GM18861 (cell line): Measurements from ENCODE around the gene SCUBE2.
"Not testable (repeated sequence)": the region's sequence is repeated elsewhere in the genome, so short reads cannot be mapped to it uniquely, and the experiment has no call there.

Experiments
- ATAC-seq: cut with Tn5 transposase; IDR thresholded peaks from one replicate; pipeline ENCODE4 v1.9.1; 2021; ENCODE audit not compliant: unreplicated experiment

SCUBE2 gene

GRCh38 chr11:9109858-9110731 lies 18.7 kb upstream of the SCUBE2 start:
- no peak for ATAC-seq

- no peak for ATAC-seq
Measured at GRCh38 chr11:9104580-9104979, 13.2 kb upstream of the SCUBE2 start.

- ATAC-seq: no peak
Measured at GRCh38 chr11:9103542-9104276, 12.3 kb upstream of the SCUBE2 start.

GRCh38 chr11:9099617-9100016 lies 8.2 kb upstream of the SCUBE2 start:
- no peak for ATAC-seq

GRCh38 chr11:9098455-9098854 lies 7.1 kb upstream of the SCUBE2 start:
- ATAC-seq: not testable (repeated sequence)

- not testable (repeated sequence) for ATAC-seq
Measured at GRCh38 chr11:9097186-9097943, 6.0 kb upstream of the SCUBE2 start.

- no peak for ATAC-seq
Measured at GRCh38 chr11:9096427-9096826, 5.0 kb upstream of the SCUBE2 start.

GRCh38 chr11:9095421-9095820 lies 4.0 kb upstream of the SCUBE2 start:
- ATAC-seq: no peak

- no peak for ATAC-seq
Measured at GRCh38 chr11:9094420-9094819, 3.0 kb upstream of the SCUBE2 start.

- ATAC-seq: no peak
Measured at GRCh38 chr11:9092853-9093778, 1.7 kb upstream of the SCUBE2 start.

- no peak for ATAC-seq
Measured at GRCh38 chr11:9092072-9092471, 673 bp upstream of the SCUBE2 start.

- ATAC-seq: no peak
Measured at GRCh38 chr11:9090488-9091043, 833 bp downstream of the SCUBE2 start.

GRCh38 chr11:9089636-9090035 lies 1.8 kb downstream of the SCUBE2 start:
- no peak for ATAC-seq

- no peak for ATAC-seq
Measured at GRCh38 chr11:9089061-9089460, 2.3 kb downstream of the SCUBE2 start.

- ATAC-seq: no peak
Measured at GRCh38 chr11:9082575-9082974, 8.8 kb downstream of the SCUBE2 start.

- no peak for ATAC-seq
Measured at GRCh38 chr11:9081153-9081552, 10.2 kb downstream of the SCUBE2 start.

GRCh38 chr11:9078113-9079086 lies 13.0 kb downstream of the SCUBE2 start:
- no peak for ATAC-seq

GRCh38 chr11:9077164-9077563 lies 14.2 kb downstream of the SCUBE2 start:
- no peak for ATAC-seq

GRCh38 chr11:9076661-9077060 lies 14.7 kb downstream of the SCUBE2 start:
- no peak for ATAC-seq
